ENCODE data around the gene PPP4R2.

The PPP4R2 gene

DNA sequence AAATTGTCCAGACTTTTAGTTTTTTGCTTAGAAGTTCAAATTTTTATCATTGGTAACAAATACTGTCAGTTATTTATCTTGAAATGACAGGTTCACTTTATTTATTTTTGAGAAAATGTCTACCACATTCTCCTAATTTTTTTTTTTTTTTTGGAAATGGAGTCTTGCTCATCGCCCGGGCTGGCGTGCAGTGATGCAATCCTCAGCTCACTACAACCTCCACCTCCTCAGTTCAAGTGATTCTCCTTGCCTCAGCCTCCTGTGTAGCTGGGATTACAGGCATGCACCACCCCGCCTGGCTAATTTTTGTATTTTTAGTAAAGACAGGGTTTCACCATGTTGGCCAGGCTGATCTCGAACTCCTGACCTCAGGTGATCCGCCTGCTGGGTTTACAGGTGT, 48.8 kb downstream of the PPP4R2 start:
- Histone ChIP-seq H3K4me3 (replicated peaks; ENCODE audit: insufficient read depth, low read length) (no peak overlapping the region), H3K27ac (replicated peaks) (no peak overlapping the region), H3K27me3 (ENCODE audit: insufficient read depth, poor library complexity, severe bottlenecking) (no peaks in the 10 kb centered on the region)
- DNase-seq (ENCODE audit: low read depth in 1 of 2, low spot score in 1 of 2): peak in 1 of 2 experiments; percentile 13
- TF ChIP-seq, protein P1, sequence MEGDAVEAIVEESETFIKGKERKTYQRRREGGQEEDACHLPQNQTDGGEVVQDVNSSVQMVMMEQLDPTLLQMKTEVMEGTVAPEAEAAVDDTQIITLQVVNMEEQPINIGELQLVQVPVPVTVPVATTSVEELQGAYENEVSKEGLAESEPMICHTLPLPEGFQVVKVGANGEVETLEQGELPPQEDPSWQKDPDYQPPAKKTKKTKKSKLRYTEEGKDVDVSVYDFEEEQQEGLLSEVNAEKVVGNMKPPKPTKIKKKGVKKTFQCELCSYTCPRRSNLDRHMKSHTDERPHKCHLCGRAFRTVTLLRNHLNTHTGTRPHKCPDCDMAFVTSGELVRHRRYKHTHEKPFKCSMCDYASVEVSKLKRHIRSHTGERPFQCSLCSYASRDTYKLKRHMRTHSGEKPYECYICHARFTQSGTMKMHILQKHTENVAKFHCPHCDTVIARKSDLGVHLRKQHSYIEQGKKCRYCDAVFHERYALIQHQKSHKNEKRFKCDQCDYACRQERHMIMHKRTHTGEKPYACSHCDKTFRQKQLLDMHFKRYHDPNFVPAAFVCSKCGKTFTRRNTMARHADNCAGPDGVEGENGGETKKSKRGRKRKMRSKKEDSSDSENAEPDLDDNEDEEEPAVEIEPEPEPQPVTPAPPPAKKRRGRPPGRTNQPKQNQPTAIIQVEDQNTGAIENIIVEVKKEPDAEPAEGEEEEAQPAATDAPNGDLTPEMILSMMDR (IDR thresholded peaks at IDR 0.05; ENCODE audit: insufficient read depth, low read length): no peak
- no peak for TF ChIP-seq SPI1 (IDR thresholded peaks at IDR 0.05; ENCODE audit: borderline replicate concordance, low read depth)
- TF ChIP-seq GABPA (IDR thresholded peaks at IDR 0.05; ENCODE audit: low read depth): no peak
- TF ChIP-seq, protein P2, sequence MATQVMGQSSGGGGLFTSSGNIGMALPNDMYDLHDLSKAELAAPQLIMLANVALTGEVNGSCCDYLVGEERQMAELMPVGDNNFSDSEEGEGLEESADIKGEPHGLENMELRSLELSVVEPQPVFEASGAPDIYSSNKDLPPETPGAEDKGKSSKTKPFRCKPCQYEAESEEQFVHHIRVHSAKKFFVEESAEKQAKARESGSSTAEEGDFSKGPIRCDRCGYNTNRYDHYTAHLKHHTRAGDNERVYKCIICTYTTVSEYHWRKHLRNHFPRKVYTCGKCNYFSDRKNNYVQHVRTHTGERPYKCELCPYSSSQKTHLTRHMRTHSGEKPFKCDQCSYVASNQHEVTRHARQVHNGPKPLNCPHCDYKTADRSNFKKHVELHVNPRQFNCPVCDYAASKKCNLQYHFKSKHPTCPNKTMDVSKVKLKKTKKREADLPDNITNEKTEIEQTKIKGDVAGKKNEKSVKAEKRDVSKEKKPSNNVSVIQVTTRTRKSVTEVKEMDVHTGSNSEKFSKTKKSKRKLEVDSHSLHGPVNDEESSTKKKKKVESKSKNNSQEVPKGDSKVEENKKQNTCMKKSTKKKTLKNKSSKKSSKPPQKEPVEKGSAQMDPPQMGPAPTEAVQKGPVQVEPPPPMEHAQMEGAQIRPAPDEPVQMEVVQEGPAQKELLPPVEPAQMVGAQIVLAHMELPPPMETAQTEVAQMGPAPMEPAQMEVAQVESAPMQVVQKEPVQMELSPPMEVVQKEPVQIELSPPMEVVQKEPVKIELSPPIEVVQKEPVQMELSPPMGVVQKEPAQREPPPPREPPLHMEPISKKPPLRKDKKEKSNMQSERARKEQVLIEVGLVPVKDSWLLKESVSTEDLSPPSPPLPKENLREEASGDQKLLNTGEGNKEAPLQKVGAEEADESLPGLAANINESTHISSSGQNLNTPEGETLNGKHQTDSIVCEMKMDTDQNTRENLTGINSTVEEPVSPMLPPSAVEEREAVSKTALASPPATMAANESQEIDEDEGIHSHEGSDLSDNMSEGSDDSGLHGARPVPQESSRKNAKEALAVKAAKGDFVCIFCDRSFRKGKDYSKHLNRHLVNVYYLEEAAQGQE (IDR thresholded peaks at IDR 0.05; ENCODE audit: insufficient replicate concordance, low read depth): no peak
- TF ChIP-seq POLR2AphosphoS5 (IDR thresholded peaks at IDR 0.05; ENCODE audit: low read depth): no peak

DNA sequence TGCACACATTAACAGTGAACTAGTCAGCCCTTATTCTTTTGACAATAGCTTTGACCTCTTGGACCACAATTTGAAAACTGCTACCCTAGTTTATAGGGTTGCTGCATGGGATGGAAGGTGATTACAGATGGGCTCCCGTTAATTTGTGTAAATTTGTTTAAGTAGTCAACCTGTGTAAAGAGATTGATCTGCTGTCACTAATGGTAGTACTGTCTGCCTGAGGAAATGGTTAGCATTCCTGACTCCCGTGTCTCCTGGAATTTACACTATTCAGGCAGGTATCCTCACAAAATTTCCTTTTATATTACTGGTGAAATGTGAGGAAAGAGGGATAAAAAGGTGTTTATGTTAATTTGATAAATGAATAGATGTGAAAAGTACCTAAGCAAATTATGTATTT, 49.6 kb downstream of the PPP4R2 start:
- H3K4me3 ChIP-seq (replicated peaks; ENCODE audit: insufficient read depth, low read length): no peak overlapping the region
- H3K27me3 ChIP-seq (ENCODE audit: insufficient read depth, poor library complexity, severe bottlenecking): no peaks in the 10 kb centered on the region
- DNase-seq (ENCODE audit: low read depth in 1 of 2, low spot score in 1 of 2): no peak
- H3K27ac ChIP-seq (replicated peaks): no peak overlapping the region
- TF ChIP-seq SPI1 (IDR thresholded peaks at IDR 0.05; ENCODE audit: borderline replicate concordance, low read depth) (no peak), POLR2AphosphoS5 (IDR thresholded peaks at IDR 0.05; ENCODE audit: low read depth) (no peak), GABPA (IDR thresholded peaks at IDR 0.05; ENCODE audit: low read depth) (no peak)
- TF ChIP-seq, protein P2 (IDR thresholded peaks at IDR 0.05; ENCODE audit: insufficient replicate concordance, low read depth): no peak
- TF ChIP-seq, protein P1 (IDR thresholded peaks at IDR 0.05; ENCODE audit: insufficient read depth, low read length): no peak

GRCh38 chr3:73049319-73049718, 52.7 kb downstream of the PPP4R2 start:
- Histone ChIP-seq H3K4me3 (replicated peaks; ENCODE audit: insufficient read depth, low read length) (no peak overlapping the region), H3K27ac (replicated peaks) (no peak overlapping the region), H3K27me3 (ENCODE audit: insufficient read depth, poor library complexity, severe bottlenecking) (no peaks in the 10 kb centered on the region)
- TF ChIP-seq, protein P1 (IDR thresholded peaks at IDR 0.05; ENCODE audit: insufficient read depth, low read length): no peak
- TF ChIP-seq, protein P2 (IDR thresholded peaks at IDR 0.05; ENCODE audit: insufficient replicate concordance, low read depth): no peak
- no peak for TF ChIP-seq GABPA (IDR thresholded peaks at IDR 0.05; ENCODE audit: low read depth)
- TF ChIP-seq POLR2AphosphoS5 (IDR thresholded peaks at IDR 0.05; ENCODE audit: low read depth): no peak
- no peak for TF ChIP-seq SPI1 (IDR thresholded peaks at IDR 0.05; ENCODE audit: borderline replicate concordance, low read depth)
- no peak for DNase-seq (ENCODE audit: low read depth in 1 of 2, low spot score in 1 of 2)
